ENCODE results near the gene WWP2.

DNA sequence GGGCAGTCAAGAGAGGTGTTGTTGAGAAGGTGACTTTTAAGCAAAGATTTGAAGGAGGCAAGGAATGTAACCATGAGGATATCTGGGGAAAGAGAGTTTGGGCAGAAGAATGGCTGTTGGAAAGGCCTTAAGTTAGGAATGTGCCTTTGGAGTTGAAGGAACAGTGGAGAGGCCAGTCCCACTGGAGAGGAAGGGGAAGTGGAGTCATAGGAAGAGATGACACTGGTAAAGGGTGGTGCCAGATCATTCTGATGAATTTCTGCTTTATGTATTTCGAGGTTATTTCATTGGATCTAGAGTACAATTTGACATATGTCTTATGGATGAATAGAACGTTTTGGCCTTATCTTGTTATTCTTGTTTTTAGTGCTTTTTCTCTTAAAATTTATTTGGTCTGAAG is 93.5 kb downstream of the WWP2 start:
- TF ChIP-seq, protein P1, sequence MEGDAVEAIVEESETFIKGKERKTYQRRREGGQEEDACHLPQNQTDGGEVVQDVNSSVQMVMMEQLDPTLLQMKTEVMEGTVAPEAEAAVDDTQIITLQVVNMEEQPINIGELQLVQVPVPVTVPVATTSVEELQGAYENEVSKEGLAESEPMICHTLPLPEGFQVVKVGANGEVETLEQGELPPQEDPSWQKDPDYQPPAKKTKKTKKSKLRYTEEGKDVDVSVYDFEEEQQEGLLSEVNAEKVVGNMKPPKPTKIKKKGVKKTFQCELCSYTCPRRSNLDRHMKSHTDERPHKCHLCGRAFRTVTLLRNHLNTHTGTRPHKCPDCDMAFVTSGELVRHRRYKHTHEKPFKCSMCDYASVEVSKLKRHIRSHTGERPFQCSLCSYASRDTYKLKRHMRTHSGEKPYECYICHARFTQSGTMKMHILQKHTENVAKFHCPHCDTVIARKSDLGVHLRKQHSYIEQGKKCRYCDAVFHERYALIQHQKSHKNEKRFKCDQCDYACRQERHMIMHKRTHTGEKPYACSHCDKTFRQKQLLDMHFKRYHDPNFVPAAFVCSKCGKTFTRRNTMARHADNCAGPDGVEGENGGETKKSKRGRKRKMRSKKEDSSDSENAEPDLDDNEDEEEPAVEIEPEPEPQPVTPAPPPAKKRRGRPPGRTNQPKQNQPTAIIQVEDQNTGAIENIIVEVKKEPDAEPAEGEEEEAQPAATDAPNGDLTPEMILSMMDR (IDR thresholded peaks at IDR 0.05): no peak
- TF ChIP-seq POLR2A (IDR thresholded peaks at IDR 0.05): no peak
- TF ChIP-seq POLR2AphosphoS5 (IDR thresholded peaks at IDR 0.05): no peak
- TF ChIP-seq EP300 (IDR thresholded peaks at IDR 0.05): no peak

All from upper lobe of left lung (tissue), 4 donors.